Measurements from ENCODE around the gene KIF1B.
"Not testable (repeated sequence)": the region's sequence is repeated elsewhere in the genome, so short reads cannot be mapped to it uniquely, and the experiment has no call there.

Gene KIF1B

DNA sequence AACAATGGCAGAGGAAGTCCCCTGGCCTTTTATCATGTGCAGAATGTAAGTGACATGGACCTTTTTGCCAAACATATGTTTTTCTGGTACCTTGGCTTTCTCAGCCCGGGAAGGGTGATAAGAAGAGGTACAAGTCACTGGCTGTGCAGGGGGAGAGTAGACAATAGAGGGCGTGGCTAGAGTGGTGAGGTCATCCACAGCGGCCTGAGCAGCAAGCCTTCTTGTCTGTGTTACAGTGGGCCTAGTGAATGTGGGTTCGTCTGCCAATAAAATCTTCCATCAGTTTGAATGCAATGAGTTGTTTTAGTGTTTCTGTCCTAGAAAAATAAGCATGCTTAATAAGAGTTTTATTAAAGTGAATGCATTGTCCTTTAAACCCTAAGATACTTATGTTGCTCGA is 129.4 kb downstream of the KIF1B start:
- DNase-seq = no peak

DNA sequence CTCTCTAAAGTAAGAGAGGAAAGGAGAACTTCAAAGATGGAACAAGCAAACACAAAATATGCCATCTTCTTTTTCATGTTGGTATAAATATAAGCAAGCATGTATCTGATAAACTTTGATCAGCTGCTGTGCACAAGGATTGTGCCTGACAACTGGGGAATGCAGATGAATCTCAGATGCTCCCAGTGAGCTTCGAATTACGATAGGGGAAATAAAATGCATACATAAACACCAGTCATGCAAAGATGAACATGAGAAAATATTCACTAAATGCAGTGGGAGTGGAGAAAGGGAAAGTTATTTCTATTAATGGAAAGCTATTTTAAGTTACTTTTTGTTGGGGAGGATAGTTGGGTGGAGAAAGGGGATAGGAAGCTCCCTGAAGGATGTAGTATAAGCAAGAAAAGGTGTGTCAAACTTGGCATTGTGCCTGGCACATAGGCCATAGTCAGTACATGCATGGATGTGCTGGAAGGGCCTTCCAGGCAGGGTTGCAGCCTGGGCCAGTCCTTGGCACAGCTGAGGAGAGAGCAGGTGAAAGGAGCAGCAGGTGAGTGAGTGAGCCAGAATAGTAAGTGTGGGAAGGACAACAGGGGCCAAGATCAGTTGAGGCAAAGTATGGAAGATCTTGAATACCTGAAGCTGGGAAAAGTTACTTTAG is 130.7 kb downstream of the KIF1B start:
- DNase-seq = no peak

DNA sequence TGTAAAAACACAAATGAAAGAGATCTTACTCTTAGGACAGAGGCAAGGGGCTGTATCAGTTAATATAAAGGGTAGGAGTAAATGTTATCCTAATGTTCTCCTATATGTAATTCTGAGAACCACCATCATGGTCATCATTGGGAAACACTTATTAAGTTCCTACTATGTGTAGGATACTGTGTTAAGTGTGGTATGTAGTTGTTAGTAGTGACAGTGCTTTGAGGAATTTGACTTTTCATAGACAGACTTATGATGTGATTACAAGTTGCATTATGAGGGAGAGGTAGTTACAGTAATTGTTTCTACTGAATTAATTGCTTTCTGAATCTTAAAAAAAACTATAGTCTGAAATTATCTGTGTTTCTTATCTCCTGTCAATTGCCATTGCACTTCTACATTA is 136.7 kb downstream of the KIF1B start:
- no peak for DNase-seq

DNA sequence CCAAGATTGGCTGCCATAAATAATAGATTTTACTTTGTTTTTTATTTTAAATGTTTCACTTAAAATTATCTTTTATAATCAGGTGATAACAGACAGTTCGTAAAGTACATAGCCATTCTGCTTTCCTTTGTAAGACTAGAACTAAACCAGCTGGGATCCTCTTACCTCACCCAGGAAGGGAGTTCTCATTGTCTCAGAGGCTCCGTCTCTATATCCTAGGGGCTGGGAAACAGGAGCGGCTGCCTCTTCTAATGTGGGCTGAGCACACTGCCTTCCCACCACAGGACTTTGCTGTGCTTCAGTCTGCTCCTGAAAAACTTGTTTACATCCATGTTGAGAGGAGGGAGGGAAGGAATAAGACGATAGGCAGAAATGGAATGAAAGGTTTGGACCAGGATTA is 142.9 kb downstream of the KIF1B start:
- DNase-seq = no peak

DNA sequence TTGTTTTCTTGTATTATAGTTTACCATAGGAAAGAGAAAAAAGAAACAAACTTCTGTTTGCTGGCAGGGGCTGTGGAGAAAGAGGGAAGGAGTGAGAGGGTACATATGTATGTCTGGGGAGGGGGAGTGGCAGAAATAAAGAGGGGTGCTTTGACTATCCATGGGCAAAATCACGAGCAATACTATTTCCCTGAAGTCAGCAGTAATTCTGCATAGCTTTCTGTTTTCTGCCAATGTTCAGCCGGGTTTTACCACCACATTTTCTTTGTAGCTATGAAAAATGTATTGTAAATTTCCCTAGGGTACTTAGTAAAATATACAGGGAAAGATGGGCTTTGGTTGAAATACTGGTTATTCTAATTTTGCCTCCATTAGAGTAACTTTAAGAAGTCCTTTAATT is 143.3 kb downstream of the KIF1B start:
- no peak for DNase-seq

DNA sequence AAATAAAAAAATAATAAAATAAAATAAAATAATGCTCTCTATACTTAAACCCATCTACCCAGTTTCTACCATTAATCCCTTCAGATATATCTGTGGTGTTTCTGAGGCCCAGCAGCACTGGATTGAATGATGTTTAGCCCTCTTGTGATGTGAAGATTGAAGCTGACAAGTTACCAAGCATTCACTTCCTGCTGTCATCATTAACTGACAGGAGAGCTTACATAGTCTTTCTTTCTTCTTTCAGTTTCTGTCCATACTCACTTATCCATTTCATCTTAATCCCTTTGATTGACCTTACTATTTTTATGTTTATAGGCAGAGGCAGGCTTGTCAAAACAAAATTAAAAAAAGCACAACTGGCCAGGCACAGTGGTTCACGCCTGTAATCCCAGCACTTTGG is 149.7 kb downstream of the KIF1B start:
- no peak for DNase-seq

DNA sequence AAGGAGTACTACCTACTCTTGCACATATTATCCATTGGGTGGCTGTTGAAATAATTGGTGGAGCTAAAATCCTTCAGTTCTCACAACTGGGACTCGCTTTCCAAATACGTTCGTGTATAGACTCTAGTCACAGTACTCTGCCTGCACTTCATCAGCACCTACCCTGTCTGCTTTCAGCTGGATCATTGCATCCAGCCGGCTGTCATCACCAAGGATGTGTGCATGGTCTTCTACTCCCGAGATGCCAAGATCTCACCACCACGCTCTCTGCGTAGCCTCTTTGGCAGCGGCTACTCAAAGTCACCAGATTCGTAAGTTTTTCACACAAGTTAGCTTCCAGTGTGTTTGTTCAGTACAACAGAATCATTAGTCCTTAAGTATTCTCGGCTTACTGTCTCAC is 151.1 kb downstream of the KIF1B start:
- no peak for DNase-seq

DNA sequence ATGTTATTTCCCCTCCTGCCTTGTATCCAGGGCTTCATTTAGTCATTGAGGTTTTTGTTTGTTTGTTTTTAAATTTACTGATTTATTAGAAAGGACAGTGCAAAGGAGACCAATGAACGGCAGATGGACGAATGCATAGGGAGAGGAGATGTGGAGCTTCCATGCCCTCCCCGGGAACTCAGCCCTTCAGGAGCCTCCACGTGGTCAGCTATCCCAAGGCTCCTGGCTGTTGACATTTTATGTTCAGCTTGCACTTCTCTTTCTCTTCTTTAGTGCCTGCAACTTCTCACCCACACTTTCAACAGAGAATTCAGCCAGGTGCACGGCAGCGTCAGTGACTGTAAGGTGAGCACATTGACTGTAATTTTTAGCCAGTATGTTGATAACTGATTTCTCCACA is 157.8 kb downstream of the KIF1B start:
- DNase-seq = no peak

DNA sequence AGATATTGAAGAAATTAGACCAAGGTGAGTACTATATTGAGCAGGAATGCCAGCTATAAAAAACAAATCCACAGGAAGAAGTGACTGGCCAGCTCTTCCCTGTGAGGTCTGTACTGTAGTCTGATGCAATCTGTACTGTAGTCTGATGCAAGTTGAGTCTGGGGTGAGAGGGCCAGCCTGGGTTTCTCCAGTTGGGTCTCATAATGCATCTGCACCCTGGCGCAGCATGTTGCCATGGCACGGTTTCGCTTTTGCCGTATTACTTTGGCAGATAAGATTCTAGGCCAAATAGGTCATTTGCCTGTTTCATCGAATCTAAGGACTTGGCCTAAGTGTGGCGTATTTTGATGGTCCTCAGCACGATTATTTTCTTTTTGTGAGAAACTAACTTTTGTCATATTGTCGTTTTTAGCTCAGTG is 164.1 kb downstream of the KIF1B start:
- DNase-seq = no peak

DNA sequence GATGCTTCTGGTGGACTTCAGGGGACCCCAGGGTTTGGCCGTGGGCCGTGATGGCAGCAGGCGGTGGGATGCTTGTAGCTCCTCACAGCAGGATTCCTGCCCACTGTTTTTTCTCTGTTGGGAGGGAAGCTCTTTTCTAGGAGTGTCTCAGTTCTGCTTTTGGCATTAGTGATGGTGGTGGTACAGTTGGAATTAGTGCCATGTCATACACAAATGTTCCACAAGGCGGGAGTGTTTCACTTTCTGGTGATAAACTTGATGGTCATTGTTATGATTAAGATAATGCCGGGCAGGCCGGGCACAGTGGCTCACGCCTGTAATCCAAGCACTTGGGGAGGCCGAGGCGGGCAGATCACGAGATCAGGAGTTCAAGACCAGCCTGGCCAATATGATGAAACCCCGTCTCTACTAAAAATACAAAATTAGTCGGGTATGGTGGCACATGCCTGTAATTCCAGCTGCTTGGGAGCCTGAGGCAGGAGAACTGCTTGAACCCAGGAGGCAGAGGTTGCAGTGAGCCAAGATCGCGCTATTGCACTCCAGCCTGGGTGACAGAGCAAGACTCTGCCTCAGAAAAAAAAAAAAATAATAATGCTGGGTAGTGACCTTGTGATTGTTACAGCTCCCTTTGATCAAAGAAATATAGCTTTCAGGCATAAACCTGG is 167.1 kb downstream of the KIF1B start:
- not testable (repeated sequence) for DNase-seq

DNA sequence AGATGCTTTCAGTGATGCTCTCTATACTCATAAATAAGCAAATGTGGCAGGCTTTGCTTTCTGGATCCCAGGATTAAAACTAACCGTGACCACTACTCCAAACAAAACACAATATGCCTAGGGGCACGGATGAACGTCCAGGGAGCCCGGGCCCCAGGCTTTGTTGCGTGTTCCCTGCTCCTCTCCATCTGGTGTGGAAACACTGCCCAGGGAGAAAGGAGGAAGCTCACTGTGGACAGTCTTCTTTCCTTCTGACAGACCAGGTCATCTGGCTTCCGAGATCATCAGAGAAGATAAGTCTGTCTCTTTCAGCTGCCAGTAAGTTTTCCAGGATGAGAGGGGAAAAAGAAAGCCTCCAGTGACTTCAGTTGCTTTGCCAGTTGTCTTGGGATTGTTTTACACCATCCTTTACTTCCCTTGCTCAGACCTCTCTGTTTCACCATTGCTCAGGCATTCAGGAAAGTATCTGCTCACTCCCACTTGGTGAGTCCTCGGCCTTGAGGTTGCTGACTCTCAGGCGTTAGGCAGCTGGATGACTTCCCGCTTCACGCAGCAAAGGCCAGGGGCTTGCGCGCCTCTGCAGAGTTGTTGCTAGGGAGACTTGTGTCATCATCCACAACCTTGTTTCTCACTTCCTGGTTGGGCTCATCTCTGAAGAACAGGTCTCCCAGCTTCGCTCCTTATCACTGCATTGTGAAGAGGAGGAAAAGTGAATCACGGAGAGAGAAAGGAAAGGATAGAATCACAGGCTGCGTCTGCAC is 167.9 kb downstream of the KIF1B start:
- DNase-seq = no peak

DNA sequence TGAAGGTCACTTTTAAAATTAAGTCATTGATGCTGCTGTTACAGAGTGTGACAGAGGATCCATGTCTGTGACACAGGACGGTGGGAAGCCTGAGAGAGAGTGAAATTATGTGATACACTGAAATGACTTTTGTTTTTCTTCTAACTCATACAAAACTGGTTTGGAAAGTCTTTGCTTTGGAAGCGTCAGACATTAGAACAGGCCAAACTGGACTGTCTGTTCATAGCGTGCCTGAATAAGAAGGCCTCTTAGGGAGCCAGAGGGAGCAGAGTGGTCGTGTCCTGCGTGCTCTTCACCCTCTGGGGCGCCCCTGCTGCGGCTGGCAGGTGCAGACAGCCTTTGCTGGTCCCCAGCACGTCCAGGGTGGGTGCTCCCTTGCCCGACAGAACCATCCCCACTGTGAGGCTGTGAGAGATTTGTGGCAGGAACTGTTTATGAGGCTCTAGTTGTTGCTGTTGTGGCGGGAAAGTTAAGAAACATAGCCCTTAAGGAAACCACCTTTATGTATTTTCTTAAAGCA is 168.8 kb downstream of the KIF1B start:
- no peak for DNase-seq

DNA sequence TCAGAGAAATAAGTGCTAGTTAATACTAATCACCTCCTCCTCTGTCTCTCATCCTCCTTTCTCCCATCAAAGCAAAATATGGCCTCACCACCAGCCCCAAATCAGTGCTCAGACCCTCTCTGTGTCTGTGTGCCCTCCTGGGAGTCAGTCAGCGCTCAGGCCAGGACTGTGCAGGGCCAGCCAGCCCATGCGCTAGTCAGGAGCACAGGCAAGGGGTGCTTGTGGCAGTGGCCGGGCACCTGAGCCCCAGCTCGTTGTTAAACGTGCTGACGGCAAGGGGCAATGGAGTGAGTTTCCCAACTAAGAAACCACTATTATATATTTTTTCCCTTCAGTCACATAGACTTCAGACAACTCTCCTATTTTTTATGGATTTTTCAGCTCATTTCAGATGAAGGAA is 169.3 kb downstream of the KIF1B start:
- DNase-seq = no peak

DNA sequence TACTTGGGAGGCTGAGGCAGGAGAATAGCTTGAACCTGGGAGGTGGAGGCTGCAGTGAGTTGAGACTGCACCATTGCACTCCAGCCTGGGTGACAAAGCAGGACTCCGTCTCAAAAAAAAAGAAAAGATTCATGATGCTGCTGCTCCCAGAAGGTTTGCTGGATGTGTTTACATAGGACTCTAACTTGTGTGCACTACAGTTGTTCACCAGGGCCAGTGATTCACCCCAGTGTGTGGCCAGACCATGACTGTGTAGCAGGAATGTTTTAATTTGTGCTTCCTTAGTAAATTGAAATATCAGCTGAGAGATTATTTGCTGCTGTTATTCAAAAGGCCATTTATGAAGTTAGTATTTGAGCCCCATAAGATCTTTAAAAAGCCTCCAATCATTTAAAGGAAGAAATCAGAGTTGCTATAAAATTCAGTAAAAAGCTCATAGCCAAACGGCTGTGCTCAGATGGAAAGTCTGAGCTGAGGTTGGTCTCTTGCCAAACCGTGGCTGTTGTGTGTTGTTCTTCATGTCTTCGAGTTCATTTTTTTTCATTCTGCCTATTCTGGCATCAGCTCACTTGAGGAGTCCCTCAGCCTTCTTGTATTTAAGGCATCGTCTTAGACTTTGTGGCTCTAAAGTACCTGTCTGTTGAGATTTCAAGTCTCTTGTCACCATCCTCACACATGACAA is 170.4 kb downstream of the KIF1B start:
- DNase-seq = no peak

DNA sequence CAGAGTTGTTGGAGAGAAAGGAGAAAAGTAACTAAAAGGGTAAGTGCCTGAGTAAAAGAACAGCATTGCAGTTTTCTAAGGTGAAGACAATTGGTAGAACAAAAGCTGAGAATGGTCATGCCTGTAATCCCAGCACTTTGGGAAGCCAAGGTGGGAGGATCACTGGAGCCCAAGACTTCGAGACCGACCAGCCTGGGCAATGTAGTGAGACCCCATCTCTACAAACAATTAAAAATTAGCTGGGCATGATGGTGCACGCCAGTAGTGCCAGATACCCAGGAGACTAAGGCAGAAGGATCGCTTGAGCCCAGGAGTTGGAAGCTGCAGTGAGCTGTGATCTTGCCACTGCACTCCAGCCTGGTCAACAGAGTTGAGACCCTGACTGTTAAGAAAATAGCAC is 173.3 kb downstream of the KIF1B start:
- DNase-seq = no peak

DNA sequence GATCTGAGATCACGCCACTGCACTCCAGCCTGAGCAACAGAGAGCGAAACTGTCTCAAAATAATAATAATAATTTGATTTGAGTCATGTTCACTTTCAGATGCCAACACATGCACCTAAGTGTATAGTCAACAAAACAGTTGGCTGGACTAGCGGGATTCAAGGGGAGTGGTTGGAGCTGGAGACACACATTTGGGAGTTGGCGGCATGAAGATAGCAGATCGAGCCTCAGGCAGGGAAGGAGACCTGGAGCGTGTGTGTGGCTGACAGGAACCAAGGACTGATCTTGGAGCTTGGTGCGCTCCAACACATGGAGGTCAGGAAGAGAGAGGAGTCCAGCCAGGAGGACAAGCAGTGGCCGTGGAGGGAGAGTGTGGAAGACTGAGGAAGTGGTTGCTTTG is 173.8 kb downstream of the KIF1B start:
- no peak for DNase-seq

DNA sequence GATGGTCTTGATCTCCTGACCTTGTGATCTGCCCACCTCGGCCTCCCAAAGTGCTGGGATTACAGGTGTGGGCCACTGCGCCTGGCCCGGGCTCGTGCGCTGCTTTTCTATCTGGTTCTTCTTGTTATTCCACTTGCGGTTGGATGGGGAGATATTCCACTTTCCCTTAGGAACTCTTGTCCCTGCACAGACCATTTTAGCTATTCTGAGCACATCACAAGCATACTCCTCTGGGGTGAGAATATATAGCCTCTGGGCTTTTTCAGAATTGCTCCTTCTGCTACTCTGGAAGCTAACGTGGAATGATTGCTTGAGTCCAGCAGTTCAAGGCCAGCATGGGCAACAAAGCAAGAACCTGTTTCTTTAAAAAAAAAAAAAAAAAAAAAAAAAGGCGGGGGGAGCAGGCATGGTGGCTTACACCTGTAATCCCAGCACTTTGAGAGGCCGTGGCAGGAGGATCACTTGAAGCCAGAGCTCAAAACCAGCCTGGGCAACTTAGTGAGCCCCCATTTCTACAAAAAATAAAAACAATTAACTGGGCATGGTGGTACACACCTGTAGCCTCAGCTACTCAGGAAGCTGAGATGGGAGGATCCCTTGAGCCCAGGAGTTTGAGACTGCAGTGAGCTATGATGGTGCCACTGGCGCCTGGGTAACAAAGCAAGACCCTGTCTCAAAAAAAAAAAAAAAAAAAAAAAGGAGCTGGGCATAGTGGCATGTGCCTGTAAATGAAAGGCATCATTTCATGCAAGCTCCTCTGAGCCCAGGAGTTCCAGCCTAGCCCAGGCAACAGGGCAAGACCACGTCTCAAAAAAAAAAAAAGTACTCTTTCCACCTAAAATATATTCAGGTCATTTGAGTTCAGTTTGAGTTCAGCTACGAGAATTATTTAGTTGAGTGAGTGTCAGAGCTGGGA is 176.6 kb downstream of the KIF1B start:
- DNase-seq = no peak

DNA sequence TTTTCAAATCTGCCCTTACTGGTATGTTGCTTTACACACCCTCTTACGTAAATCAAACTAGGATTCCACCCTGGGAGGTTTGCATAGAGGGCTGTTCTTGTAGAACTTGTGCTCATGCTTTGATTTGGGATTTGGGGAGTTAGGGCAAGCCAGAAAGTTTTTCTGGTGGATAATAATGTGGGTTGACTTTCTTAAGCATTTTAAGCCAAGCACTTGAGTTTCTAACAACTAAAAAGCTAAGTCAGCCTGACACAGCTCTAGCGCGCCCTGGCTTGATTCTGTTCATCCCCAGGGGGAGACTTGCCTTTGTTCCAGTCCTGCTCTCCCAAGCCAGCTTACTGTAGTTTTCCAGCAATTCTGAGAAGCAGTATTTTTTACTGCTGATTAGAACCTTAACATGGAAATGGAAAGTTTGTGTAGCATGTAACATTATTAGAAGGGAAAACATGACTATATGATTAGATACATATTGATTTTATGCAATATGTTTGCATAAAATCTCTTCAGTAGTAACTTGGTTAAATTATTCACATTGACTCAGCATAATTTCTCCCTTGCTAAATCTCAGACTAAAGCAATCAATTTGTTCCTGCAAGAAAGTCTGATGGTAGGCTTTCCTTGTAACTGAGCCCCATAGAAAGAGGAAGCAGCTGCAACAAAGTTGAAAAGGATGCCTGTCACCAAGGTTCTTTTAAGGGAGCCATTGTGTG is 177.5 kb downstream of the KIF1B start:
- no peak for DNase-seq

DNA sequence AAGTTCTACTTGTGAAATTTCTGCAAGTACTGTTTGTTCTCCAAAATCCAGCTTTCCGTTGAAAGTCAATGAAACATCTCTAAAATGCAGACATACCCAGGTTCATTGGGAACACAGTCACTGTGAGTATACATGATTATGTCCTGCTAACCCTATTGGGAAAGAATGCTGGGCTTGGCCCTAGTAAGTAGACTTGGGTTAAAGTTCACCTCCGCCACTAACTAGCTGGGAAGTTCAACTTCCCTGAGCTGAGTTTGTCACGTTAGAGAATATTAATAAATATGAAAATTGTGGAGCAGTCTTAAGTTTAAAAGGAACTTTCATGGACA is 178.0 kb downstream of the KIF1B start:
- no peak for DNase-seq

DNA sequence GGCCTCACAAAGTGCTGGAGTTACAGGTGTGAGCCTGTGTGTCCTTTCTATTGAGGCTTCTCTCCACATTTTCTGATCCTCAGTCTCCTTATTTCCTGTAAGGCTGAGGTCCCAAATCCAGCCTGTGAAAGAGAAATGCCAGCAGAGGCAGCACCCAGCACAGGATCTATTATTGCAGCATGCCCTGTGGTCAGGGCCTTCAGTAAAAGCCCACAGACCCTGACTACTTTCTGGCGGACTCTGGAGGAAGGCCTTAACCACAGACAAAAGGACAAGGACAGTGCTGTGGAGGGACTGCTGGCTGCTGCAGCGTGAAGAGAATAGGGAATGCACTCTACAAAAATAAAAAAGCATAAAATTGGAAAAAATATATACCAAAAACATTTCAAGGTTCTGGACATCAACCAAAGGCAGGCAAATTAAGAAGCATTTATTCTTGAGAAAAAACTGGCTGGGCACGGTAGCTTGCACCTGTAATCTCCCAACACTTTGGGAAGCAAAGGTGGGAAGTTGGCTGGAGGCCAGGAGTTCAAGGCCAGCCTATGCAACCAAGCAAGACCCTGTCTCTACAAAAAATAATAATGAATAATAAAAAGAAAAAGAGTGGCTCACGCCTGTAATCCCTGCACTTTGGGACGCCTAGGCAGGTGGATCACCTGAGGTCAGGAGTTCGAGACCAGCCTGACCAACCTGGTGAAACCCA is 179.1 kb downstream of the KIF1B start:
- no peak for DNase-seq

DNA sequence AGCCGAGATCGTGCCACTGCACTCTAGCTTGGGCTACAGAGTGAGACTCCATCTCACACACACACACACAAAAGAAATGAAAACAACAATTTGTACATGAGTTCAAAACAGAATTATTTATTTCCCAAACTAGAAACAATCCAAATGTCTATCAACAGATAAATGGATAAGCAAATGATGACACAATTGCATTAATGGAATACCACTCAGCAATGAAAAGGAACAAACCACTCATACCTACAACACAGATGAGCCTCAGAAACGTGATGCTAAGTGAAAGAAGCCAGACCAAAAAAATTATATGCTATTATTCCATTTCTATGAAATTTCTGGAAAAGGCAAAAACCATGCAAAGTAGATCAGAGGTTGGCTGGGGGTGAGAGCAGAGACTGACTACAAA is 186.5 kb downstream of the KIF1B start:
- no peak for DNase-seq
